Breast epithelium (tissue), 4 donors: ENCODE data around the gene ADGRF3. TPM values are rescaled to one million over a fixed set of nuclear protein-coding genes. Genes with fewer than 3 reads are reported as not detected.

ENCODE experiments used
- DNase-seq, 2 donors: peaks; one replicate each; pipeline ENCODE4 v3.0.0-alpha.2; 2019; ENCODE audit warnings: low spot score in 2 of 2
- H3K27ac ChIP-seq, 2 donors: fragments of 200-600 bp; sonication (generic) in 1 of 2; one replicate each; pipeline ENCODE4 v1.5.1; 2016 to 2019; ENCODE audit warnings: mild to moderate bottlenecking in 1 of 2
- H3K27me3 ChIP-seq, 2 donors: fragments of 200-600 bp; sonication (generic) in 1 of 2; one replicate each; pipeline versions ENCODE4 v1.5.1 to v1.6.0; 2017 to 2019; ENCODE audit warnings: control low read depth in 1 of 2, mild to moderate bottlenecking in 1 of 2
- H3K36me3 ChIP-seq: fragments of 200-600 bp; one replicate; pipeline ENCODE4 v1.5.1; 2019
- H3K4me1 ChIP-seq, 2 donors: fragments of 200-600 bp; sonication (generic); one replicate each; pipeline ENCODE4 v1.5.1; 2016 to 2019; ENCODE audit warnings: control low read depth in 1 of 2
- H3K4me3 ChIP-seq, 3 donors: fragments of 200-600 bp; sonication (generic); 1 replicate in 2 of 3; 2 replicates in 1 of 3; pipeline ENCODE4 v1.5.1; 2016 to 2019; ENCODE audit warnings: mild to moderate bottlenecking in 3 of 3, moderate library complexity in 2 of 3
- H3K9me3 ChIP-seq, 2 donors: fragments of 200-600 bp; sonication (generic) in 1 of 2; one replicate each; pipeline ENCODE4 v1.5.1; 2016 to 2019; ENCODE audit warnings: control low read depth in 1 of 2
- POLR2A ChIP-seq: fragments of 450-650 bp; IDR thresholded peaks from one replicate; pipeline ENCODE4 v1.6.1; 2016; ENCODE audit warnings: antibody characterized with exemption, mild to moderate bottlenecking, moderate library complexity
- POLR2AphosphoS5 ChIP-seq, 3 donors: sonication (generic); formaldehyde crosslinking; IDR thresholded peaks; one replicate each; pipeline ENCODE4 v1.6.1; 2017; ENCODE audit warnings: antibody characterized with exemption in 3 of 3
- intact Hi-C: fragments of 100-400 bp; cut with DNase I; formaldehyde crosslinking; loops from one replicate; pipeline ENCODE4 v1.15.1; 2023; ENCODE audit warnings: low total_unique reads
- total RNA-seq, 3 donors: library from RNA; depleted of rRNA; stranded (reverse); fragments of >200 nt; gene quantifications; one replicate each; pipeline ENCODE4 v1.1.0, GENCODE V29; 2016
- TF ChIP-seq, protein P1 (sequence below), 3 donors: fragments of 450-650 bp; IDR thresholded peaks; one replicate each; pipeline ENCODE4 v1.5.1; 2016 to 2017; ENCODE audit warnings: antibody characterized with exemption in 3 of 3, mild to moderate bottlenecking in 3 of 3, moderate library complexity in 3 of 3

Gene ADGRF3, protein sequence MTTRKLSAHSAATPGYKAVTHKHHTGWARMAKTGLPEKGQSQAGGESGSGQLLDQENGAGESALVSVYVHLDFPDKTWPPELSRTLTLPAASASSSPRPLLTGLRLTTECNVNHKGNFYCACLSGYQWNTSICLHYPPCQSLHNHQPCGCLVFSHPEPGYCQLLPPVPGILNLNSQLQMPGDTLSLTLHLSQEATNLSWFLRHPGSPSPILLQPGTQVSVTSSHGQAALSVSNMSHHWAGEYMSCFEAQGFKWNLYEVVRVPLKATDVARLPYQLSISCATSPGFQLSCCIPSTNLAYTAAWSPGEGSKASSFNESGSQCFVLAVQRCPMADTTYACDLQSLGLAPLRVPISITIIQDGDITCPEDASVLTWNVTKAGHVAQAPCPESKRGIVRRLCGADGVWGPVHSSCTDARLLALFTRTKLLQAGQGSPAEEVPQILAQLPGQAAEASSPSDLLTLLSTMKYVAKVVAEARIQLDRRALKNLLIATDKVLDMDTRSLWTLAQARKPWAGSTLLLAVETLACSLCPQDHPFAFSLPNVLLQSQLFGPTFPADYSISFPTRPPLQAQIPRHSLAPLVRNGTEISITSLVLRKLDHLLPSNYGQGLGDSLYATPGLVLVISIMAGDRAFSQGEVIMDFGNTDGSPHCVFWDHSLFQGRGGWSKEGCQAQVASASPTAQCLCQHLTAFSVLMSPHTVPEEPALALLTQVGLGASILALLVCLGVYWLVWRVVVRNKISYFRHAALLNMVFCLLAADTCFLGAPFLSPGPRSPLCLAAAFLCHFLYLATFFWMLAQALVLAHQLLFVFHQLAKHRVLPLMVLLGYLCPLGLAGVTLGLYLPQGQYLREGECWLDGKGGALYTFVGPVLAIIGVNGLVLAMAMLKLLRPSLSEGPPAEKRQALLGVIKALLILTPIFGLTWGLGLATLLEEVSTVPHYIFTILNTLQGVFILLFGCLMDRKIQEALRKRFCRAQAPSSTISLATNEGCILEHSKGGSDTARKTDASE
- total RNA-seq = under 1 TPM in 1 of 3 donors, not detected in 2; under 0.01 TPM

DNA sequence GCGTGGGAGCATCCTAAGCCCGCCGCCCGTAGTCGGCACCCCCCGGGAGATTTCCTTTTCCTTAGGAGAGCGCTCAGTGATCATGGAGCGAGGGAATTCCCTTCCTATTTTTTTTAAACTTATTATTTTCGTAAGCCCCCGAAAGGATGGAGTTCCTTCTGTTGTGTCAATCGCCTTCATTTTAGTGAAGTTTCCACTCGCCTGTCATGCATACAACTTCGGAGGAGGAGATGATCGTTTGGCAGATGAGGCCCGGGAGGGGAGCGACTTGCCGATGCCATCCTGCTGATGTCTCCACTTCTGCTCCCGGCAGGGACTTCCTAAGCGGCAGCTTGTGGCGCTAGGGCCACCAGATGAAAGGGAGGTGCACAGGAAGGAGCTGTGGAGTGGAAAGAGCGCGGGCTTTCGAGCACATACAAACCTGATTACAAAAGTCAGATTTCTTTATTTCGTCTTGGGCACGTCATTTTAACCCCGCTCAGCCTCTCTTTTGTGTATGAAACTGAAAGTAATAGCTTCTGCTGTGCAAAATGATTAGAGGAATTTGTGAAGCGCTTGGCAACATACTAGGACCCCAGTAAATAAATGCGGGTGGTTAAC, at the start of gene ADGRF3:
Gene ADGRF3, minus strand, starts transcription at position 336 of the 600 bp plus-strand sequence. CDS start 555 bp downstream, outside the sequence.
- H3K36me3 ChIP-seq = no peaks in the 10 kb centered on the region
- intact Hi-C loops = no loop called here
- DNase-seq = peak; percentile 53 to 64

DNA sequence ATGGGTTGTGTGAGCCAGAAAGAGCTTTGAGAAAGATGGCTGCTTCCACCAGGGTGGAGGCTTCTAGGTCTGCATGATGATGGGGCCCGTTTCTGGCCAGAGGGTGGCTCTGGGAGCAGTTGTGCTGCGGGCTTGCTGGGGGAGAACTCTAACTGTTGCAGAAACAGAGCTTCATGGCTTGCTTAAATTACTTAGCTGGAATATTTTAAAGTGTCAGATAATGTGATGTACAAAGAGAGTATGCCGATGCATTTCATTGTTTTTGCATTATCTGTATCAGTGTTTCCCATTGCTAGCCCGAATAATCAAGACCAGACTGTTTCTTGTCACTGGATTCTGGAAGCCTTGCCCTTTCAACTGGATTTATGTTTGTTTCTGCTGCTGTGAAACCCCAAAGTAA, 48.8 kb upstream of the ADGRF3 start:
- no peaks in the 10 kb centered on the region for H3K36me3 ChIP-seq
- no peak for DNase-seq
- H3K4me3 ChIP-seq = no peak overlapping the region
- H3K27ac ChIP-seq = no peak overlapping the region
- TF ChIP-seq POLR2A (no peak), POLR2AphosphoS5 (IDR thresholded peaks at IDR 0.05) (no peak)
- TF ChIP-seq, protein P1, sequence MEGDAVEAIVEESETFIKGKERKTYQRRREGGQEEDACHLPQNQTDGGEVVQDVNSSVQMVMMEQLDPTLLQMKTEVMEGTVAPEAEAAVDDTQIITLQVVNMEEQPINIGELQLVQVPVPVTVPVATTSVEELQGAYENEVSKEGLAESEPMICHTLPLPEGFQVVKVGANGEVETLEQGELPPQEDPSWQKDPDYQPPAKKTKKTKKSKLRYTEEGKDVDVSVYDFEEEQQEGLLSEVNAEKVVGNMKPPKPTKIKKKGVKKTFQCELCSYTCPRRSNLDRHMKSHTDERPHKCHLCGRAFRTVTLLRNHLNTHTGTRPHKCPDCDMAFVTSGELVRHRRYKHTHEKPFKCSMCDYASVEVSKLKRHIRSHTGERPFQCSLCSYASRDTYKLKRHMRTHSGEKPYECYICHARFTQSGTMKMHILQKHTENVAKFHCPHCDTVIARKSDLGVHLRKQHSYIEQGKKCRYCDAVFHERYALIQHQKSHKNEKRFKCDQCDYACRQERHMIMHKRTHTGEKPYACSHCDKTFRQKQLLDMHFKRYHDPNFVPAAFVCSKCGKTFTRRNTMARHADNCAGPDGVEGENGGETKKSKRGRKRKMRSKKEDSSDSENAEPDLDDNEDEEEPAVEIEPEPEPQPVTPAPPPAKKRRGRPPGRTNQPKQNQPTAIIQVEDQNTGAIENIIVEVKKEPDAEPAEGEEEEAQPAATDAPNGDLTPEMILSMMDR (IDR thresholded peaks at IDR 0.05) = no peak
- H3K9me3 ChIP-seq = no peaks in the 10 kb centered on the region
- intact Hi-C loops = no loop called here
- H3K27me3 ChIP-seq = no peaks in the 10 kb centered on the region
- no peaks in the 10 kb centered on the region for H3K4me1 ChIP-seq

More for the DNA sequence above, at the start of gene ADGRF3:
- Histone ChIP-seq H3K9me3 (no peaks in the 10 kb centered on the region), H3K27ac (peak within 1 kb of the TSS; percentile 91 to 98), H3K27me3 (no peaks in the 10 kb centered on the region), H3K4me1 (peaks cover 0 to 12% of the 10 kb centered on the region in 2 donors), H3K4me3 (peak within 1 kb of the TSS; percentile 89 to 94 (median 90))
- TF ChIP-seq POLR2A (no peak), POLR2AphosphoS5 (IDR thresholded peaks at IDR 0.05) (peak in 1 of 3 donors; percentile 24)

DNA sequence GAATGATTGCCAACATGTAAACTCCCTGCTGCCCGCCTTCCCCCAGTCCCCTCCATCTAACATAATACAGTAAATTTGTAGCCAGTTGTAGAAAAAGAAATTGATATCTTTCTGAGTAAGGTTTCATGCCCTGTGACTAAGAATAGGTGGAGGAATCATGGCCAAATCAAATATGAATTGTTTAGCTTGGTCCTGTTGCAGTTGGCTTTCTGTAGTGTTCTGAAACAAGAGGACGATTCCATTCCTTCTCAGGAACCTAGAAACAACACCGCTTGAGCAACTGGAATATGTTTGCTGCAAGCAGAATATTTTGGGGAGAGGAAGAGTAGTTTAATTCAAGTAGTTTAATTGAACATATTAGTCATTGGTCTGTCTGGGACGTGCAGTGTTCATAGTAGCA, 48.1 kb upstream of the ADGRF3 start:
- TF ChIP-seq POLR2A (no peak), POLR2AphosphoS5 (IDR thresholded peaks at IDR 0.05) (no peak)
- TF ChIP-seq, protein P1 (IDR thresholded peaks at IDR 0.05) = no peak
- no peaks in the 10 kb centered on the region for H3K9me3 ChIP-seq

DNA sequence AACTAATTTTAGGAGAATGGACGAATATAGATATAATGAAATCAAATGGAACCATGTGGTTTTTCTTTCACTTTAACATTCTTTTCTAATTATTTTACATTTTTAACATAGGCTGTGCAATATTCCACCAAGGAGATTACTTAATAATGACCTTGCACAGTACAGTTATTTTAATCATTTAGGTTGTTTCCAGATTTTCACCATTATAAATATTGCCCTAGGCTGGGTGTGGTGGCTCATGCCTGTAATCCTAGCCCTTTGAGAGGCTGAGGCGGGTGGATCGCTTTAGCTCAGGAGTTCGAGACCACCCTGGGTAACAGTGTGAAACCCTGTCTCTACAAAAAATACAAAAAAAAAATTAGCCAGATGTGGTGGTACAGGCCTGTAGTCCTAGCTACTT, 40.6 kb upstream of the ADGRF3 start:
- no peaks in the 10 kb centered on the region for H3K36me3 ChIP-seq
- no peak for DNase-seq
- TF ChIP-seq POLR2A (no peak), POLR2AphosphoS5 (IDR thresholded peaks at IDR 0.05) (no peak)
- TF ChIP-seq, protein P1 (IDR thresholded peaks at IDR 0.05) = no peak
- H3K4me3 ChIP-seq = no peak overlapping the region
- no peak overlapping the region for H3K27ac ChIP-seq
- no peaks in the 10 kb centered on the region for H3K9me3 ChIP-seq
- H3K4me1 ChIP-seq = no peaks in the 10 kb centered on the region
- intact Hi-C loops = no loop called here
- no peaks in the 10 kb centered on the region for H3K27me3 ChIP-seq

More for the DNA sequence above, 48.1 kb upstream of the ADGRF3 start:
- Histone ChIP-seq H3K4me1 (no peaks in the 10 kb centered on the region), H3K36me3 (no peaks in the 10 kb centered on the region), H3K27ac (no peak overlapping the region), H3K4me3 (no peak overlapping the region), H3K27me3 (no peaks in the 10 kb centered on the region)
- no peak for DNase-seq
- intact Hi-C loops = no loop called here

DNA sequence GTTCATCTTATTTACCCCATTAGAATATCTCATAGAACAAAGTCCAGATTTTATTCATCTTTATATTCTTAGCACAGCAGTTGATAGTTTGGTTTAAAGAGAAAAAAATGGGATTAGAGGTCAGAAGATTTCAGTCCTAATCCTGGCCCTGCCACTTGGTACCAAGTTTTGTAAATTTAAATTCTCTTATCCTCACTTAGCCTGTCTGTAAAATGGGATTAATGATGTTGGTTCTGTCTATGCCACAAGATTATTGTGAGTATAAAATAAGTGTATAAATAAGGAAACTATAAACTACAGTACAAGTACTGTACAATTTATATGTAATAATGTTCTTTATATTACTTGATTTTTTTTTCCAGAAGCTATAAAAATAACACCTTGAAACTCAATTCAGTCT, 38.0 kb upstream of the ADGRF3 start:
- no peaks in the 10 kb centered on the region for H3K36me3 ChIP-seq
- DNase-seq = no peak
- H3K9me3 ChIP-seq = no peaks in the 10 kb centered on the region
- no peak overlapping the region for H3K27ac ChIP-seq
- intact Hi-C loops = no loop called here
- no peaks in the 10 kb centered on the region for H3K4me1 ChIP-seq
- TF ChIP-seq POLR2A (no peak), POLR2AphosphoS5 (IDR thresholded peaks at IDR 0.05) (no peak)
- TF ChIP-seq, protein P1 (IDR thresholded peaks at IDR 0.05) = no peak
- no peak overlapping the region for H3K4me3 ChIP-seq
- no peaks in the 10 kb centered on the region for H3K27me3 ChIP-seq
